Left ventricle myocardium inferior (tissue), 1 donor: Measurements from ENCODE around the gene CD200R1. TPM values are rescaled to one million over a fixed set of nuclear protein-coding genes. Genes with fewer than 3 reads are reported as not detected.
A peak's percentile ranks its signal among the peaks of the same experiment; 100 is the strongest.

Experiments
- DNase-seq: peaks from one replicate; pipeline ENCODE4 v3.0.0-alpha.2; 2020
- H3K27ac ChIP-seq: fragments of 200-600 bp; replicated peaks from 2 replicates; pipeline ENCODE4 v1.8.0; 2021
- H3K27me3 ChIP-seq: fragments of 200-600 bp; 2 replicates; pipeline ENCODE4 v1.8.0; 2021; ENCODE audit warnings: low read depth
- H3K36me3 ChIP-seq: fragments of 200-600 bp; 2 replicates; pipeline ENCODE4 v1.8.0; 2021
- H3K4me1 ChIP-seq: fragments of 200-600 bp; 2 replicates; pipeline ENCODE4 v1.8.0; 2021
- H3K4me3 ChIP-seq: fragments of 200-600 bp; 2 replicates; pipeline ENCODE4 v1.8.0; 2021; ENCODE audit warnings: mild to moderate bottlenecking, moderate library complexity
- H3K9me3 ChIP-seq: fragments of 200-600 bp; replicated peaks from 2 replicates; pipeline ENCODE4 v1.8.0; 2021
- intact Hi-C: fragments of 100-400 bp; cut with micrococcal nuclease; formaldehyde crosslinking; loops from one replicate; pipeline ENCODE4 v1.11.0; 2022
- long read RNA-seq: library from polyadenylated mRNA; unstranded; transcript quantifications from one replicate; pipeline ENCODE4 v2.0.0, GENCODE V29; 2021
- total RNA-seq: library from RNA; stranded (reverse); fragmentation: NEBNext Ultra II Directional; extraction: Animal tissue kit (Norgen Biotek cat#: 25700); gene quantifications from one replicate; pipeline ENCODE4 v1.2.1, GENCODE V29; 2021
- TF ChIP-seq, protein P1 (sequence below): fragments of 200-600 bp; IDR thresholded peaks from 2 replicates; pipeline ENCODE4 v1.8.0; 2021; ENCODE audit warnings: antibody characterized with exemption, mild to moderate bottlenecking, borderline replicate concordance
- donor health status: DM: no; HTN: yes; CAD: no; lungs with severe emphysema.

Gene CD200R1
- total RNA-seq = 0.82 TPM
- long read RNA-seq = 0 reads

- Histone ChIP-seq H3K4me1 (no peaks in the 10 kb centered on the region), H3K27ac (no peak within 1 kb of the TSS), H3K27me3 (peaks cover 14% of the 10 kb centered on the region), H3K36me3 (no peaks in the 10 kb centered on the region), H3K9me3 (no peaks in the 10 kb centered on the region), H3K4me3 (peak within 1 kb of the TSS; percentile 36)
- TF ChIP-seq, protein P1, sequence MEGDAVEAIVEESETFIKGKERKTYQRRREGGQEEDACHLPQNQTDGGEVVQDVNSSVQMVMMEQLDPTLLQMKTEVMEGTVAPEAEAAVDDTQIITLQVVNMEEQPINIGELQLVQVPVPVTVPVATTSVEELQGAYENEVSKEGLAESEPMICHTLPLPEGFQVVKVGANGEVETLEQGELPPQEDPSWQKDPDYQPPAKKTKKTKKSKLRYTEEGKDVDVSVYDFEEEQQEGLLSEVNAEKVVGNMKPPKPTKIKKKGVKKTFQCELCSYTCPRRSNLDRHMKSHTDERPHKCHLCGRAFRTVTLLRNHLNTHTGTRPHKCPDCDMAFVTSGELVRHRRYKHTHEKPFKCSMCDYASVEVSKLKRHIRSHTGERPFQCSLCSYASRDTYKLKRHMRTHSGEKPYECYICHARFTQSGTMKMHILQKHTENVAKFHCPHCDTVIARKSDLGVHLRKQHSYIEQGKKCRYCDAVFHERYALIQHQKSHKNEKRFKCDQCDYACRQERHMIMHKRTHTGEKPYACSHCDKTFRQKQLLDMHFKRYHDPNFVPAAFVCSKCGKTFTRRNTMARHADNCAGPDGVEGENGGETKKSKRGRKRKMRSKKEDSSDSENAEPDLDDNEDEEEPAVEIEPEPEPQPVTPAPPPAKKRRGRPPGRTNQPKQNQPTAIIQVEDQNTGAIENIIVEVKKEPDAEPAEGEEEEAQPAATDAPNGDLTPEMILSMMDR = no peak
- DNase-seq = no peak
- intact Hi-C loops = loop anchor here (5.0 to 10.0 kb wide), 2 partner anchors 328 to 390 kb away; no protein-coding TSS in a partner anchor
Observed at GRCh38 chr3:112974894-112975293, at the start of gene CD200R1. Gene CD200R1, minus strand, starts transcription at chr3:112975103. Its CDS starts 246 bp downstream, at chr3:112974857.

DNA sequence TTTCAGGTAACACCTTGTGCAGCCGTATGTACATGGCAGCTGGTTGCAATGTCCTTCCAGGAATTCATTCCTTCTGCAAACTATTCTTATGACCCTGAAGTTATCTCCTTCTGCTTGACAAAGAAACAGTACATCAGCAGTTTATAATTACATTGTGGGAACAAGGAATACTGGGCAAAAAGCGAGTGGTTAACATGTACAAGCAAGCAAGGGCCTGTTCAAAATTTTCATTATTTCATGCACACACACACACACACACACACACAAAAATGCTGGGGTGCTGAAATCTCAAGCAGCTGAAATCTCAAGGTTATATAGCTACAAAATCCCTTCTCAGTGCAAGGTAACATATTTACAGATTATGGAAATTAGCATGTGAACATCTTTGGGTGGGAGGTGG, 46.6 kb upstream of the CD200R1 start:
- peaks cover 6% of the 10 kb centered on the region for H3K36me3 ChIP-seq
- TF ChIP-seq, protein P1 = no peak
- H3K9me3 ChIP-seq = no peaks in the 10 kb centered on the region
- no peak overlapping the region for H3K27ac ChIP-seq
- intact Hi-C loops = no loop called here
- peaks cover 48% of the 10 kb centered on the region for H3K4me1 ChIP-seq
- no peaks in the 10 kb centered on the region for H3K27me3 ChIP-seq
- no peak for DNase-seq
- H3K4me3 ChIP-seq = no peak overlapping the region

DNA sequence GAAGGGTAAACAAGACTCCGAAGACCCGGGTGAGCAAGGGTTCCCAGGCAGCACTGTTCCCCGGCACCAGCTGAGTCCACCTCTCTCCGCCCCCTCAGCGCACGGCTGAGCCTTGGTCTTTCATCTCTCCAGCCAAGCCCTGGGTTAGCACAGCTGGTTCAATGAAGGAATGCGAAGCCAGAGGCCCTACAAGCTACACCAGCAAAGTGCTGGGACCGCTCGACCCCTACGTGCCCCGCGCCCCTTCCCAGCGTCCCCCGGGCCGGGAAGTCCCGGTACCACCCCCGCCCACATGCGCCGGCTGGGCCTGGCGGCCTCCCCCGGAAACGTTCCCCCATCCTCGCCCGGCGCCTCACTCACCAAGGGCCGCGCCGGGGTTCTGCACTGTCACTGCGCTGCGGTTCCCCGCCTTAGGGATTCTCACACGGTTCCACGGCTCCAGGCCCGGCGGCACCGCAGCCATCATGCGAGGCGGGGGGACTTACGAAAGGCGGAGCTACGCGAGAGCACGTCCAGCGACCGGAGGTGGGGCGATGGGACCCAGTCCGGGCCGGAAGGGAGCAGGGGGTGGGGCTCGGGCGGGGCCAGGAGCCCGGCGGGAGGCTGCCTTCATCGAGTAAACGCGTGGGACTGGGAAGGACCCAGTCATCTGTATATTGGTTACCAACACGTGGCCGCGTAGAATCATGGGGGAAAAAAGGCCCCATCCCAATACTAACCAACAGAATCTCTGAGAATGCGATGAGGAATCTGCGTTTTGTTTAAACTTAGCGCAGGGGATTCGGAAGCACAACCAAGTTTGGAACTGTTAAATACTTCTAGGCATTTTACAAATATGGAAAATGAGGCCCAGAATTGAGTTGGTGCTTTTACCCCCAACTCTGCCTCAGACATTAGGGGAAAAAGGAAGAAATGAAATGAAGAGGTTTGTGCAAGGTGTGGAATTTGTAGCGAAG, 44.6 kb upstream of the CD200R1 start:
- Histone ChIP-seq H3K9me3 (no peaks in the 10 kb centered on the region), H3K4me1 (peaks cover 55% of the 10 kb centered on the region), H3K27ac (peak overlapping the region; percentile 97), H3K27me3 (no peaks in the 10 kb centered on the region), H3K36me3 (peaks cover 21% of the 10 kb centered on the region), H3K4me3 (peak overlapping the region; percentile 83)
- intact Hi-C loops = no loop called here
- DNase-seq = peak; percentile 92
- TF ChIP-seq, protein P1 = no peak

DNA sequence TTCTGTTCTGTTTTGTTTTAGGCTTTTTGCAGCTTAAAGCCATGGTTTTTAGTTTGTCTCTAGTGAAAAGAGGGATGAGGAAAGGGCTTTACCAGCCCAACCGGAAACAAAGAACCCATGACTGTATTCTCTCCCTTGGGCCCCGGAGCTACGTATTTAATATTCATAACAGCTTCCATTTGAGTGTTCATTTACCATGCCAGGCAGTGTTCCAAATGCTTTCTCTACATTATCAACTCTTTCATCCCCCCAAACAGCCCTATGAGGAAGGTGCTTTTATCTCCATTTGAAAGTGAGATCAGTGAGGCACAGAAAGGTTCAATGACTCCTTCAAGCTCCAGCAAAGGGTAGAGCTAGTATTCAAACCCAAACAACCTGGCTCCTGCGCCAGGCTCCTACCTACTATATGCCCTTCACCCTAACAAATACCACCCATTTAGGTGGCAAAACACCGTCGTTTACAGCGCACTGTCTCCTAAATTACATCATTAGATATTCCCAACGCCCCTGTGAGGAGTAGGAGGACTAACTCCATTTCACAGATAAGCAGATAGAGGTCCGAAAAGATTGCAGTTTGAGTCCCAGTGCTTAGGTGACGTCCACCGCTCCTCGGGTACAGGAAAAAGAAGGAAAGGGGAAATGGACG, 43.8 kb upstream of the CD200R1 start:
- intact Hi-C loops = no loop called here
- Histone ChIP-seq H3K9me3 (no peaks in the 10 kb centered on the region), H3K36me3 (peaks cover 29% of the 10 kb centered on the region), H3K4me3 (peak overlapping the region; percentile 83), H3K4me1 (peaks cover 55% of the 10 kb centered on the region), H3K27me3 (no peaks in the 10 kb centered on the region), H3K27ac (peak overlapping the region; percentile 97)
- TF ChIP-seq, protein P1 = no peak
- no peak for DNase-seq

GRCh38 chr3:113013593-113013992, 38.7 kb upstream of the CD200R1 start:
- Histone ChIP-seq H3K9me3 (no peaks in the 10 kb centered on the region), H3K36me3 (peaks cover 68% of the 10 kb centered on the region), H3K27me3 (no peaks in the 10 kb centered on the region), H3K27ac (no peak overlapping the region), H3K4me1 (peaks cover 27% of the 10 kb centered on the region), H3K4me3 (no peak overlapping the region)
- TF ChIP-seq, protein P1 = no peak
- DNase-seq = no peak
- intact Hi-C loops = no loop called here
